ENCODE data around the gene EFNA3.

DNA sequence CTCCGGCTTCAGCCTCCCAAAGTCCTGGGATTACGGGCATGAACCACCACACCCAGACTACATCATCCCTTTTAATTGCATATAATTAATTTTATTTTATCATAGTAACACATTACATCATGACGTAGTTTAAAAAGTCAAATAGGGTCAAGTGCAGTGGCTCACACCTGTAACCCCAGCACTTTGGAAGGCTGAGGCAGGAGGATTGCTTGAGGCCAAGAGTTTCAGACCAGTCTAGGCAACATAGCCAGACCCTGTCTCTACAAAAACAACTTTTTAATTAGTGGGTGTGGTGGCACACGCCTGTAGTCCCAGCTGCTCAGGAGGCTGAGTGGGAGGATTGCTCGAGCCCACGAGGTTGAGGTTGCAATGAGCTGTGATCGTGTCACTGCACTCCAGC is 20.7 kb downstream of the EFNA3 start:
- TF ChIP-seq, protein P1, sequence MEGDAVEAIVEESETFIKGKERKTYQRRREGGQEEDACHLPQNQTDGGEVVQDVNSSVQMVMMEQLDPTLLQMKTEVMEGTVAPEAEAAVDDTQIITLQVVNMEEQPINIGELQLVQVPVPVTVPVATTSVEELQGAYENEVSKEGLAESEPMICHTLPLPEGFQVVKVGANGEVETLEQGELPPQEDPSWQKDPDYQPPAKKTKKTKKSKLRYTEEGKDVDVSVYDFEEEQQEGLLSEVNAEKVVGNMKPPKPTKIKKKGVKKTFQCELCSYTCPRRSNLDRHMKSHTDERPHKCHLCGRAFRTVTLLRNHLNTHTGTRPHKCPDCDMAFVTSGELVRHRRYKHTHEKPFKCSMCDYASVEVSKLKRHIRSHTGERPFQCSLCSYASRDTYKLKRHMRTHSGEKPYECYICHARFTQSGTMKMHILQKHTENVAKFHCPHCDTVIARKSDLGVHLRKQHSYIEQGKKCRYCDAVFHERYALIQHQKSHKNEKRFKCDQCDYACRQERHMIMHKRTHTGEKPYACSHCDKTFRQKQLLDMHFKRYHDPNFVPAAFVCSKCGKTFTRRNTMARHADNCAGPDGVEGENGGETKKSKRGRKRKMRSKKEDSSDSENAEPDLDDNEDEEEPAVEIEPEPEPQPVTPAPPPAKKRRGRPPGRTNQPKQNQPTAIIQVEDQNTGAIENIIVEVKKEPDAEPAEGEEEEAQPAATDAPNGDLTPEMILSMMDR (IDR thresholded peaks at IDR 0.05), result no peak
- peak in 1 of 2 donors; percentile 26 for TF ChIP-seq POLR2A (IDR thresholded peaks at IDR 0.05)
